RPMI7951 (cell line): Measurements from ENCODE around the gene PCSK4. TPM values are rescaled to one million over a fixed set of nuclear protein-coding genes. Genes with fewer than 3 reads are reported as not detected.
A peak's percentile ranks its signal among the peaks of the same experiment; 100 is the strongest.
"Not testable (repeated sequence)": the region's sequence is repeated elsewhere in the genome, so short reads cannot be mapped to it uniquely, and the experiment has no call there.

ENCODE experiments used
- DNase-seq: peaks from one replicate; pipeline ENCODE4 v3.0.0-alpha.2; 2012; ENCODE audit warnings: low read depth
- total RNA-seq: library from RNA; depleted of rRNA; stranded (reverse); fragments of >200 nt; shearing (Covaris generic); gene quantifications from 2 replicates; pipeline ENCODE4 v1.2.3, GENCODE V29; 2014; rRNA removed

Gene PCSK4
- total RNA-seq: 0.39 and 5.5 TPM in 2 replicates

DNA sequence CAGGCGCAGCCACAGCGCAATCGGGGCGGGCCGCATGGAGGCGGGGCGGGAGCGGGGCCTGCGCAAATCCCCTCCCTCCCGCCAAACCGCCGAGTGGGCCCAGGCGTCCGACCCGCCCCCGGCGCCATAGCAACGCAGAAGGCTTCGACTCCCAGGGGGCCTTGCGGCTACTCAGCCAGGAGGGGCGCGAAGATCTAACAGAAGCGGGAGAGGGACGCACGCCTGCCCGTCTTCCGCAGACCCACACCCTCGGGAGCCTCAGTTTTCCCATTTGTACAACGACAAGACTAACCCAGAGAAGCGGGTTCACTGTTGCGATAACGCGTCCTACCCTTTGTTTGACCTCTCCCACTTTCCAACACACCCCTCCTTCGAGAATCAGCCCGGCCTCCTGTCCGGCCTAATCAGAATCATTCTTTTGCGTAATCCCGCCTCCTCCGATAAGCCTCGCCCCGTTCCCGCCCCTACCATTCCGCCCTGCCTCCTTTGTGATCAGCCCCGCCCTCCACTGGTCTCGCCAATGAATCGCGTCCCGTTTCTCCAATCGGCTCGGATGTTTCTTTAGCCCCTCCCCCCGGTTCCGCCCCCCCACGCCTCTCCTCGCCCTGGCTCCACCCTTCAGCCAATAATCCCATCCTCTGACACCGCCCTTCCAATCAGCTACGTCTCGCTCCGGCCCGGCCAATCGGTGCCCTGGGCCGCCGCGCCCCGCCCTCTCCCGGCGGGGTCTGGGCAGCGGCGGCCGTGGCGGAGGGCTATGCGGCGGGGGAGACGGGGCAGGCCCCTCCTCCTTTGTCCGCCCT lies at the start of gene PCSK4:
Gene PCSK4, minus strand, starts transcription at position 40 of the 803 bp plus-strand sequence. Its CDS starts 4 bp downstream, at position 36.
- DNase-seq: peak; percentile 97

DNA sequence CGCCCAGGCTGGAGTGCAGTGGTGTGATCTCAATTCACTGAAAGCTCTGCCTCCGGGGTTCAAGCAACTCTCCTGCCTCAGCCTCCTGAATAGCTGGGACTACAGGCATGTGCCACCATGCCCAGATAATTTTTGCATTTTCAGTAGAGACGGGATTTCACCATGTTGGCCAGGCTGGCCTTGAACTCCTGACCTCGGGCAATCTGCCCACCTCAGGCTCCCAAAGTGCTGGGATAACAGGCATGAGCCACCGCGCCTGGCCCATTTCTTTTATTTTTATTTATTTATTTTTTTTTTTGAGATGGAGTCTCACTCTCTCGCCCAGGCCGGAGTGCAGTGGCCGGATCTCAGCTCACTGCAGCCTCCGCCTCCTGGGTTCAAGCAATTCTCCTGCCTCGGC lies 49.6 kb upstream of the PCSK4 start:
- DNase-seq: not testable (repeated sequence)

DNA sequence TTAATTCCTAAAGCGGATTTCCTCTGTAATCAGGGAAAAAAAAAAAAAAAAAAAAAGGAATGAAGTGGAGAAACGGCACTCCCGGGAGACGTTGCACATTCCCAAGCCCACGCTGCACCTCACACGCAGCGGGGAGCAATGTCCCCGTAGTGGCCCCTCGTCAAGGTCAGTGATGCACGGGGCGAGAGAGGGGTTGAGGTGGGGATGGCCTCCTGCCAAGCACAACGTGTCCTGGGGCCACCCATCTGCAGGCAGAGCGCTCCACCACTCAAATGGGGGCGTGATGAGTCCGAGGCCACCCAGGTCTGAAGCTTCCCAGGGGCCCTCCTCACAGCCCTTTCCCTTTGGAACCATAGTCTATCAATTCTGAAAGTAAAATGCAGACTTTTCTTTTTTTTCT lies 48.8 kb upstream of the PCSK4 start:
- no peak for DNase-seq

DNA sequence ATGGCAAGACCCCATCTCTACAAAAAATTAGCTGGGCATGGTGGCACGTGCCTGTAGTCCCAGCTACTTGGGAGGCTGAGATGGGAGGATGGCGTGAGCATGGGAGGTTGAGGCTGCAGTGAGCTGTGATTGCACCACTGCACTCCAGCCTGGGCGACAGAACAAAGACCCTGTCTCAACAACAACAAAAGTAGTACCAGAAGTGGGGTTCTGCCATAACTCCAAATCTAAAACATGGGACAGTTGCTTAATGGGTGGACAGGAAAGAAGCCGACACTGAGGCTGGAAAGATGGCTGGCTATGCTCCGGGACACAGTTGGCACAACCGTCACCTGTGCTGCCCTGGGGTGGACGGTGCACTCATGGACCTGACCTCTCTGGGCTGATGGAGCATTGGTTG lies 45.5 kb upstream of the PCSK4 start:
- DNase-seq: not testable (repeated sequence)

DNA sequence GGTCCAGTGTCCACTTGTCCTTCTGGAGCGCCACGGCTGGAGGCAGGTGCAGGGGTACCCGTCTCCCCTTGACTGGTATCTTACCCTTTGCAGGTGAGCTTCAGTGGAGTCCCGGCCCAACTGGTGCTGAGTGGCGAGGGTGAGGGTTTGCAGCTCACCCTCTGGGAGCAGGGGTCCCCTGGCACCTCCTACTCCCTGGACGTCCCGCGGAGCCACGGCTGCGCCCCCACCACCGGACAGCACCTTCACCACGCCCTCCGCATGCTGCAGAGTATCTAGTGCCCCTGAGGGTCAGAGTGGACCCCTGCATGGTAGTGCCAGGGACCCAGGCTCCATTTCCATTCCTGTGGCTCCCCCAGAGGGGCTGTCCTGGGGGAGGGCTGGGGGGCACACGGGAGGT lies 44.8 kb upstream of the PCSK4 start:
- no peak for DNase-seq

DNA sequence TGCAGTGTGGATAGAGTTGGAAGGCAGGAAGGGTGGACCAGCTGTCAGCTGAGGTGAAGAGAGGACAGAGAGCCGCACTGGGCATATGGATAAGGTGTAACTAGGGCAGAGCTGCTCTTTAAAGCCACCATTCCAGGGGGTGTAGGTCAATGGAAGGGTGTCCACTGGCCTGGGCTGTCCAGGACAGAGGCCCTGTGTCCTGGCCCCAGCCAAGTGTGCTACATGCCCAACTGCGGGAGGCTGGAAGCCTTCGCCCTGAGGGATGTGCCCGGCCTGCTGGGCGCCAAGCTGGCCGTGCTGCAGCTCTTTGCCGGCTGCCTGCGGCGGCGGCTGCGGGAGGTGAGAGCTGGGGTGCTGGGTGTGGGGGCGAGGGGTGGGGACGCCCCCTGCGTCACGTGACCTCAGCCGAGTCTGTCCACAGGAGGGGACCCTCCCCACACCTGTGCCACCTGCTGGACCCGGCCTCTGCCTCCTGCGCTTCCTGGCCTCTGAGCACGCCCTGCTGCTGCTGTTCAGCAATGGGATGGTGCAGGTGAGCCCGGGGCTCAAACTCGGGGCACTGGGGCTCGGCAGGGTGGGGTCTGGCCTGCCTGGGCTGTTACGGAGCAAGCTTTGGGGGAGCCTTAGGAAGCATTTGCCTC lies 43.5 kb upstream of the PCSK4 start:
- no peak for DNase-seq

DNA sequence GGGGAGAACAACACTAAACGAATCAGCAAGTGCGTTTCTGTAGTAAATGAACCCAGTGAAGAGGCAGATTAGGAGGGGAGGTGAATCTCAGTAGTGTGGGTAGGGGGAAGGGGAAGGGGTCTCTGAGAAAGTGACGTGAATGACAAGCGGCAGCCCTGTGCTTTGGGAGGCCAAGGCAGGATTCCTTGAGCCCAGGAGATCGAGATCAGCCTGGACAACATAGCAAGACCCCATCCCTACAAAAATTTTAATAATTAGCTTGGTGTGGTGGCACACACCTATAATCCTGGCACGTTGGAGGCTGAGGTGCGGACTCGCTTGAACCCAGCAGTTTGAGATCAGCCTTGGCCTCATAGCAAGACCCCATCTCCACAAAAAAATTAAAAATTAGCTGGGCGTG lies 41.9 kb upstream of the PCSK4 start:
- DNase-seq: no peak

DNA sequence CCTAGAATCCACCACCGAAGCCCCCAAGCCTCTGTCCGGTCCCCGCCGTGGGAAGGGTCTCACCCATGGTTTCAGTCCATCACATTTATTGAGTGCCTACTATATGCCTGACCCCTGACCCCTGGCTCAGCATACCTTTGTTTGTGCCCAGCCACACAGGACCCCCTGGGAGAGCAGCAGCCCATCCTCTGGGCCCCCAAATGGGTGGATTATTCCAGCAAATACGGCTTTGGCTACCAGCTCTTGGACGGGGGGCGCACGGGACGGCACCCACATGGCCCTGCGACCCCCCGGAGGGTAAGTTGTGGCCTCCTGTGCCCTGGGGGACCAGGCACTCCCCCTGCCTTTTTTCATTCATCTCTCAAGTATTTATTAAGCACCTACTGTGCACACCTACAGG lies 41.4 kb upstream of the PCSK4 start:
- no peak for DNase-seq

DNA sequence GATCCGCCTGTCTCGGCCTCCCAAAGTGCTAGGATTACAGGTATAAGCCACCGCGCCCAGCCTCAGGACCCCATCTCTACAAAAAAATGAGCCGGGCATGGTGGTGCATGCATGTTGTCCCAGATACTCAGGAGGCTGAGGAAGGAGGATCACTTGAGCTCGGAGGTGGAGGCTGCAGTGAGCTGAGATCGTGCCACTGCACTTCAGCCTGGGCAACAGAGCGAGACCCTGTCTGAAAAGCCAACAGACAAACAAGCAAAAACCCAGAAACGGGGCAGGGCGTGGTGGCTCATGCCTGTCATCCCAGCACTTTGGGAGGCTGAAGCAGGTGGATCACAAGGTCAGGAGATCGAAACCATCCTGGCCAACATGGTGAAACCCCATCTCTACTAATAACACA lies 40.7 kb upstream of the PCSK4 start:
- not testable (repeated sequence) for DNase-seq

DNA sequence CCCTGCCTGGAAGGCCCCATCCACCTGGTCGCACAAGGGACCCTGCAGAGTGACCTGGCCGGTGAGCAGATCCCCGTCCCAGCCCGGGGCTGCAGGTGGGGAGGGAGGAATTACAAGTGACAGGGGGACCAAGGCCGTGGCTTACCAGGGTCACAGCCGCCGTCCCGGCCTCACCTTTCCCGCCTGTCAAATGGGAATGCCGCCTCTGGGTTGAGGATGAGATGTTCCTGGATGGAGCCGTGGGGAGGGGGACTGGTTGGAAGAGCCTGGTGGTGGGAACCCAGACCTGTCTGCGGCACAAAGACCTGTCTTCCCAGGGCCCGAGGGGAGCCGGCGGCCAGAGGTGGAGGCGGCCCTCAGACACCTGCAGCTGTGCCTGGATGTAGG lies 39.3 kb upstream of the PCSK4 start:
- no peak for DNase-seq

DNA sequence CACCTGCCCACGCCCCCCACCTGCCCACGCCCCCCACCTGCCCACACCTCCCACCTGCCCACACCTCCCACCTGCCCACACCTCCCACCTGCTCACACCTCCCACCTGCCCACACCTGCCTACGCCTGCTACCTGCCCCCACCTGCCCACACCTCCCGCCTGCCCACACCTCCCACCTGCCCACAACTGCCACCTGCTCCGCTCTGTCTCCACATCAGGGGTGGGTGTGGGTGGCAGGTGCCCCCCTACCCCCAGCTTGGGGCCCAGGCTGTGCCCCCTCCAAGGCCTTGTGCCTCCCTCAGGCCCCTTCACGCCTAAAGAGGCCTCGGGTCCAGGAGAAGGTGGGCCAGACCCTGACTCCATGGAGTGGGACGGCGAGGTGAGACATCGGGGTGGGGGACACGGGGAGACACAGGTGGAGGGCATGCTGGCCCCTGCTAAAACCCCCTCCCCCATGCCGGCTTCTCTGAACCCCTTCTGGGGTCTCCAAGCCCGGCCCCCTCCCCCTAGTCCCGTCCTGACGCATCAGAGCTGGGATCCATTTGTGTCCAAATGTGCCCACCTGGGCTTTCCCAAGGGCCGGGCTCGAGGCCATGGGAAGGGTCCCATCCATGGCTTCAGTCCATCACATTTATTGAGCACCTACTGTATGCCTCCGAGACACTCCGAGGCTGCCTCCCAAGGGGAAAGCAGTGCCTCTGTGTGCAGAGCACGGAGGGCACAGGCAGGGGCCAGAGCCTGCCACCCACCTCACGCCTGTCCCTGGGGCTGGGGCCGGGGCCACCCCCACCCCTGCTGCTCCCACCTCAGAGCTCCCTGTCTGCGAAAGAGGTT lies 38.7 kb upstream of the PCSK4 start:
- no peak for DNase-seq

DNA sequence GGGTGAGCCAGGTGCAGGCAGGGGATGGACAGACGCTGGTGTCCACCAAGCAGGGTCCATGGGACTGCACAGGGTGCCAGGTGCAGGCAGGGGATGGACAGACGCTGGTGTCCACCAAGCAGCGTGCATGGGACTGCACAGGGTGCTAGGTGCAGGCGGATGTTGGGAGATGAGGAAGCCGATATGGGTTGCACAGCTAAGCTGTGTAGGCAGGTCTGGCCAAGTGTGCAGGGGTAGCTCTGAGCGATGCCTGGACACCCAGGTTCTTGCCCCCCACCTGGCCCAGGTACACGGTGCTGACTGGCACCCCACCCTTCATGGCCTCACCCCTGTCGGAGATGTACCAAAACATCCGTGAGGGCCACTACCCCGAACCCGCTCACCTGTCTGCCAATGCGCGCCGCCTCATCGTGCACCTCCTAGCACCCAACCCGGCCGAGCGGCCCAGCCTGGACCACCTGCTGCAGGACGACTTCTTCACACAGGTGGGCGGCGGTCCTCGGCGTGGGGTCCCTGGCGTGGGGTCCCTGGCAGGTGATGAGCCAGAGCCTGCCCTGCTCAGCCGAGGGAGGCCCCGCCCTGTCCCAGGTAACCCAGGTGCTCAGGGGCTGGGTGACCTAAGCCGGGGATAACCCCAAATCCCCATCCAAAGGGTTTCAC lies 37.6 kb upstream of the PCSK4 start:
- DNase-seq: no peak

DNA sequence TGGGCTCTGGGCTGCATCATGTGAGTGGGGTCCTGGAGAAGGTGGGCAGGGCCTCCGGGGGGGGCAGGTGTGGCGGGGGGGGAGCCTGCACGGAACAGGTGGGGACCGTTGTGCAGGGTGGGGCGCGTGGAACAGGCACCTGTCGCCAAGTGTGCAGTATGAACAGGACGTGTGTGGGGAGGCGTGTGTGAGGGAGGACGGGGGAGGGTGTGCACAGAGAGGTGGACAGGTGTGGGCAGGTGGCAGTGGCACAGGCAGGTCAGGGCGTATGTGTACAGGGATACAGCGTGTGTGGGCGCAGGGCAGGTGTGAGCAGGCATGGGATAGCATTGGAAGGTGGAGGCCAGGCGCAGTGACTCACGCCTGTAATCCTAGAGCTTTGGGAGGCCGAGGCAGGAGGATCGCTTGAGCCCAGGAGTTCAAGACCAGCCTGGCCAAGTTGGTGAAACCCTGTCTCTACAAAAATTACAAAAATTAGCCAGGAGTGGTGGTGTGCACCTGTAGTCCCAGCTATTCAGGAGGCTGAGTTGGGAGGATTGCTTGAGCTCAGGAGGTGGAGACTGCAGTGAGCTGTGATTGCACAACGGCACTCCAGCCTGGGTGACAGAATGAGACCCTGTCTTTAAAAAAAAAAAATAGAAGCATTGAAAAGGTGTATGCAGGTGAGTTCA lies 37.0 kb upstream of the PCSK4 start:
- DNase-seq: no peak

DNA sequence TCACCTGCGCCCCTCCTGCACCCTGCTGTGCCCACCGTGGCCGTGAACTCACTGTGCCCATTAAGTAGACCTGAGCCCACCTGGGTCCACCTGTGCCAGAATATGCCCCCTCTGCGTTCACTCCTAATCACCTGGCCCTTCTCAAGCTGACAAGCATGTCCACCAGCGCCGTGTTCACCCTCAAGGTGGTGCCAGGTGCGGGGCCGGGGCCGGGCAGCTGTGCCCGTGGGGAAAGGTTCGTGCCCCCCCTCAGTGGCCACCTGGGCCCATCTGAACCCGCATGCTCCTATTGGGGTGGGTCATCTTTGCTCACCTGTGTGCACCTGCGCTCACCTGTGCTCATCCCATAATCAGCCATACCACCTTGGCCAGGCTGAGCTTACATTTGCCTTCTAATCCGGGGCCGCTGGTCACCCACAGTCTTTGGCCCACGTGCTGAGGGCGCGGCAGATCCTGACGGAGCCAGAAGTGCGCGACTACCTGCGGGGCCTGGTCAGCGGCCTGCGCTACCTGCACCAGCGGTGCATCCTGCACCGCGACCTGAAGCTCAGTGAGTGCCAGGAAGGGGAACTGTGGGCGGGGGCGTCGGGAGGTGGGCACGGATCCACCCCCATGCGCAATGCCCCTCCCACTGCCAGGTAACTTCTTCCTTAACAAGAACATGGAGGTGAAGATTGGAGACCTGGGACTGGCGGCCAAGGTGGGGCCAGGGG lies 36.1 kb upstream of the PCSK4 start:
- no peak for DNase-seq

DNA sequence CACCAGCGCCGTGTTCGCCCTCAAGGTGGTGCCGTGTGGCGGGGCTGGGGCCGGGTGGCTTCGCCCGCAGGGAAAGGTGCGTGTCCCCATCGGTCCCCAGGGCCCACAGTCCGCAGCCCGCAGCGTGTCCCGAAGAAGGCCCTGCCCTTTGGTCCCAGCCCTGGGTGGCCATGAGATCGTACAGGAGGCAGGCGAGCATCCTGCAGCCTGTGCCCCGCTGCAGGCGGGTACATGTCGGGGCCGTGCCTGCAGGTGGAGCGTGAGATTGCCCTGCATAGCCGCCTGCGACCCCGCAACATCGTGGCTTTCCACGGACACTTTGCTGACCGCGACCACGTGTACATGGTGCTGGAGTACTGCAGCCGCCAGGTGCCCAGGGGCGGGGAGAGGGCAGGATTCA lies 35.2 kb upstream of the PCSK4 start:
- DNase-seq: no peak

DNA sequence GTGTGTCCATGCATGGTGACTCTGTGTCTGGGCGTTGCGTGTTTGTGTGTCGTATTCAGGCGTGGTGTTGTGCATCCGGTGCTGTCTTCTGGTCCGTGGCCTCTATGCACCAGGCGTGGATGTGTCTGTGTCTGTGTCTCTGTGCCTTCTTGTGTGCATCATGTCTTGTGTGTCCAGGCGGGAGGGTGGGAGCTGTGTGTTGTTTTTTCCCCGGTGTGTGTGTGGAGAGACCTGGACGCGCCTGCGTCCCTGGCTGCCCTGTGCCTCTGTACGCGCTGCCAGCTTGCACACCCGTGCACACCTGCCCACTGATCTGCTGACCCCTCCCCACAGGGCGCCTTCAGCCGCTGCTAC lies 34.8 kb upstream of the PCSK4 start:
- no peak for DNase-seq

DNA sequence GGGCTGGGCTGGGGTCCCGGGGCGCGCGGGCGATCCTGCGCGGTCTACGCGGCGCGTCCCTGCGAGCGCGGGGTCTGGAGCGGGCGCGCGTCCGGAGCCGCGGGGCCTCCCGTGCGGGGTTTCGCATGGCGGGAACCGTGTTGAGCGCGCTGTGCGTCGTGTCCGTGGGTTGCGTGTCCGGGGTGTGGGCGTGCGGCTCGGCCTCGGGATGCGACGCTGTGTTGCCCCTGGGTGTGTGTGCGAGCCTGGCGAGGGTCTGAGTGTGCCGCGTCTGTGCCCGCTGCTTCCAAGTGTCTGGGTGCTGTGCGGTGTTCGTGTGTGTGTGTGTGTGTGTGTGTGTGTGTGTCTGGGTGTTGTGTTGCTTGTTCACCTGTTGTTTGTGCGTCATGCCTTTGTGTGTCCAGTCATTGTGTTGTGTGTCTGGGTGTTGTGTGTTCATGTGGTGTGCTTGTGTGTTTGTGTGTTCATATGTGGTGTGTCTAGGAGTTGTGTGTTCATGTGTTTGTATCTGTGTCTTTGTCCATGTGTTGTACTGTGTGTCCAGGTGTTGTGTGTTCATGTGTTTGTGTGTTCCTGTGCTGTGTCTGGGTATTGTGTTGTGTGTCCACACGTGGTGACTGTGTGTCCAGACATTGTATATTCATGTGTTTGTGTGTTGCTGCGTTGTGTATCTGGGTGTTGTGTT lies 34.3 kb upstream of the PCSK4 start:
- no peak for DNase-seq

DNA sequence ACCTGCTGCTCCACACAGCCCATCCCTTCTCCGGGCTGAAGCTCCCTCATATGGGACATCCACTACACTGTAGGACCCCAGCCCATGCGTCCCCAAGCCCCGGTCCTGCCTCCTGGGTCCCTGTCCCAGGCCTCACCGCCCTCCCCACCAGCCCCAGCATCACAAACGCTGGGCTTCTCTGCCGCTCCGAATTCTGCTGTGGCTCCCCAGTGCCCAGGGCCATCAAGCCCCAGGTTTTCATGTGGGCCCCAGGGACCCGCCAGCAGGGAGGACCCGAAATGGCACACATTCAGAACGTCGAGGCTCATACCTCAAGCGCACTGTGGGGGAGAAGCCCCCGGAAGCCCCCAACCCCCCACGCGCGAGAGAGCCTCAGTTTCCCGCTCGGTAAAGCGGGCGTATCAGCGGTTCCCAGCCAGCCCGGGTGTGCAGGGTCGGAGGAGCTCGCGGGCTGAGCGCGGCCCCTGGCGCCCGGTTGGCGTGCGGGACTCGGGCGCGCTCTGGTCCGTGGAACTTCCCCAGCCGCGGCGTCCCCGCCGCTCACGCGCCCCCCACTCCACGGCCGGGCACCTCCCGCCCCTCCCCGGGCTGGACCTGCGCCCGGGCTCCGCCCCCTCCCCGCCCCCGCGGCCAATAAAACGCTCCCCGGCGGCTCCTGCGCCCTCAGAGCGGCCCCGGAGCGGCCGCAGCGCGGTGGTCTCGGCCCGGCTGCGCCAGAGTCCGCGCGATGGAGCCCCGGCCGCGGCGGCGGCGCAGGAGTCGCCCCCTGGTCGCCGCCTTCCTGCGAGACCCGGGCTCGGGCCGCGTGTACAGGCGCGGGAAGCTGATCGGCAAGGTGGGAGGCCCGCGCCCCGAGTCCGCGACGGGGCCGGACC lies 33.5 kb upstream of the PCSK4 start, which contains the start of gene PLK5:
Gene PLK5, plus strand, starts transcription at position 666 of the 875 bp plus-strand sequence. CDS start 2,920 bp downstream, outside the sequence.
- no peak for DNase-seq

DNA sequence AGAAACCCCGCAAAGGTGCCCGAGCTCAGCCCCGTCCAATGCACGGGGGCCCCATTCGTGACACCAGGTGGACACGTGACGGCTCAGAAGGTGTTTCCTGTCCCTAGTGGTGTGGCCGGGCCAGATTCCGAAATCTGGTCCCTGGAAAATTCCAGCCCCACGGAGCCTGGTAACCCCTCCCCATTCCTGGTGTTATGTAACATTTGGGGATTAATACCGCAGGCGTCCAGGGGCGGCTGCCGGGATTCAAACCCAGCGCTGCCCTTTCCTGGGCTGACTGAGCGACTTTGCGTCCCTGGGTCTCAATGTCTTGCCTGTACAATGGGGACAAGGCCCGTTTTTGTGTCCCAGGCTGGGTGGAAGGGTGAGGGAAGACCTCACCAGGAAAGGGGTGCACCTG lies 32.7 kb upstream of the PCSK4 start:
- no peak for DNase-seq
